ENCODE measurements around the gene ZDHHC11B.
"Not testable (repeated sequence)": the region's sequence is repeated elsewhere in the genome, so short reads cannot be mapped to it uniquely, and the experiment has no call there.

ZDHHC11B gene

DNA sequence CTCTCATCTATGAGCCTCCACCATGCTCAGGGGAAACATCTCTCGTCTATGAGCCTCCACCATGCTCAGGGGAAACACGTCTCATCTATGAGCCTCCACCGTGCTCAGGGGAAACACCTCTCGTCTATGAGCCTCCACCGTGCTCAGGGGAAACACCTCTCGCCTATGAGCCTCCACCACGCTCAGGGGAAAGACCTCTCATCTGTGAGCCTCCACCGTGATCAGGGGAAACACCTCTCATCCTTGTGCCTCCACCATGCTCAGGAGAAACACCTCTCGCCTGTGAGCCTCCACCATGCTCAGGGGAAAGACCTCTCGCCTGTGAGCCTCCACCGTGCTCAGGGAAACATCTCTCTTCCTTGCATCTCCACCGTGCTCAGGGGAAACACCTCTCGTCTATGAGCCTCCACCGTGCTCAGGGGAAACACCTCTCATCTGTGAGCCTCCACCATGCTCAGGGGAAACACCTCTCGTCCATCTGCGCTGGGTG is 30.3 kb downstream of the ZDHHC11B start:
- DNase-seq (ENCODE audit: low read depth in 2 of 2, low spot score in 1 of 2) = not testable (repeated sequence)

DNA sequence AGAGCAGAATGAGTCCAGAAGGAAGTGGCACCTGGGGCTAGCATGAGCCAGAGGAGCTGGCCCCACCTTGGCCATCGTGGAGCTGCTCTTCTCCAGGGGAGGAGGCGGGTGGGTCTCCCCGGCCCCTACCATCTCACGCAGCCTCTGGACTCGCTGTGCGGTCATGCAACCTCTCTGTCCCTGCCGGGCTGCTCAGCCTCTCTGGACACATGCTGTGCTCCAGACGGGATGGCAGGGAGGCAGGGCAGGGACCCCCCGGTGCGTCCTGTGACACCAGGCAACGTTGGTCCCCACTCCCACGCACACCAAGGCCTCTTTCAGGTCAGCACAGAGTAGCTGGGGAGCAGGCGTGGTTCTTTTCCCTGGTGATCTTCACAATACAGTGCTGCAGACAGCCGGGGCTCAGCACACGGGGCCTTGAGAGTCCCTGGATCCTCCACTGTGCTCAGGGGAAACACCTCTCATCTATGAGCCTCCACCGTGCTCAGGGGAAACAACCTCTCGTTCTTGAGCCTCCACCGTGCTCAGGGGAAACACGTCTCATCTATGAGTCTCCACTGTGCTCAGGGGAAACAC is 30.9 kb downstream of the ZDHHC11B start:
- DNase-seq (ENCODE audit: low read depth in 2 of 2, low spot score in 1 of 2) = not testable (repeated sequence)

DNA sequence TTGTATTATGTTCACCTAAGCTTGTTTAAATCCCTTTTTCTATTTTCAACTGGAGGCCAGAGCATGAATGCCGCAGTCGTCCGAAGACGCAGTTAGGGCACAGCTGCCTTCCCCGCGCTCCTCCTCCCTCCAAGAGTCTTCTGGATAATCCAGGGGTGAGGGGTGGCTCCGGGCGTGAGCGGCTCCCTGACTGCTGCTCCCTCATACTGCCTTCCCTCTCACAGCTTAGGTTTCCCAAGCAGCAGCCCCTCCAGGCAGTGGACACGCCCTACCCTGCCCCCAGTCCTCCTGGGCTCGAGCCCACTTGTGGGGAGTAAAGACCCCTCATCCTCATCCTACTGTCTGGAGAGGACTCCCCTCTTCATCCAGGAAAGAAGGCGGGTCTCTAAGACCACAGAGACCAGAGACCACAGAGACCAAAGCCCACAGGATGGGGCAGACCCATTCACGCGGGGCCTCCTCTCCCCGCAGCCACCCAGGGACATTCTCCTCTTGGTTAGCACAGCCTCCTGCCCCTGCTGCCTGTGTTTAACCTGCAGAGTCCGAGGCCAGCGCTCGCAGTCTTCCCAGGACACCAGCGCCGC is 31.9 kb downstream of the ZDHHC11B start:
- not testable (repeated sequence) for DNase-seq (ENCODE audit: low read depth in 2 of 2, low spot score in 1 of 2)

DNA sequence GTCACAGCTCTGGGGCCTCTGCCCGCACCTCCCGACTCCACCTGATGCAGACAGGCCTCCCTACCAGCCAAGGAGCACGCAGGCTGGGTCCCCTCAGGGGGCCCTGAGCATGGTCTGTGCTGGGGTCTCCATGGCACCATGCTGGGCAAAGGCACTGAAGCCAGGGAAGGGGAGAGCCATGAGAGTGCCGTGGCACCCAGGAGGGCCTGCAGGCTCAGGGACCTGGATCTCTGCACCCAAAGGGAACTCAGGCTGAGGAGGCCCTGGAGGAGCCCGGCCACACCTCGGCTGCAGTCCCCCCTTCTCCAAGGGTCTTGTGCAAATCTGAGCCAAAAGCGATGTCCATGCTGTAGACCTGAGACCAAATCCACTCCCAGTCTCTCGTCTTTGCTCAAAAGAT is 32.5 kb downstream of the ZDHHC11B start:
- not testable (repeated sequence) for DNase-seq (ENCODE audit: low read depth in 2 of 2, low spot score in 1 of 2)

DNA sequence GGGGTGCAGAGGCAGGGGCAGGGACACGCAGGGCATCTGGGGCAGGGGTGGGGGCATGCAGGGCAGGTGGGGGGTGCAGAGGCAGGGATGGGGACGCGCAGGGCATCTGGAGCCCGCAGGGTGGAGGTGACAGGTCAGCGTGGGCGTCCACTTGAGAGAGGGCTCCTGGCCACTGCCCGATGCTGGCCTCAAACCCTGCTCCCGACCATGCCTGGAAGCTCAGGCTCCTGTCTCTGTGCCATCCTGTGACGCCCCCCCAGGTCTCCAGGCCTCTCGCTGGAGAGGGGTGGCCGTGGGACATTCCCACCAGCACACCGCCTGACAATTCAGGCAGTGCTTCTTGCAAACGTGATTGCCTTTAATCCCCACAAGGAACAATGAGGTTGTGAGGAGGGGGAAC is 33.0 kb downstream of the ZDHHC11B start:
- DNase-seq (ENCODE audit: low read depth in 2 of 2, low spot score in 1 of 2) = no peak

DNA sequence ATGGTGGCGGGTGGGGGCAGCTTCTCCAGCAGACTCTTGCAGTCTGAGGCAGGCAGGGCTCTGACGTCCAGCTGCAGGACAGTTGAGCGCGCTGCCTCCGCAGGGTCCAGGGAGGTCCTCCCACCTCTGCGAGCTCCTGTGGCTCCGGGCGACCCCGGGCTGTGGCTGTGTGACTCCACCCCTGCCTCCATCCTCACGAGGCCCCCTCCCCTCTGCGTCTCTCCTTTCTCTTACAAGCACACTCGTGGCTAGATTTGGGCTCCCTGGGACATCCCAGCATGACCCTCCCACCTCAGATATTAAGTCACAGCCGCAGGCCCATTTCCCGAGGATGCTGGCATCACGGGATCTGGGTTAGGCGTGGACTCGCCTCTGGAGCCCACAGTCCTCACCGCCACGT is 34.3 kb downstream of the ZDHHC11B start:
- not testable (repeated sequence) for DNase-seq (ENCODE audit: low read depth in 2 of 2, low spot score in 1 of 2)

DNA sequence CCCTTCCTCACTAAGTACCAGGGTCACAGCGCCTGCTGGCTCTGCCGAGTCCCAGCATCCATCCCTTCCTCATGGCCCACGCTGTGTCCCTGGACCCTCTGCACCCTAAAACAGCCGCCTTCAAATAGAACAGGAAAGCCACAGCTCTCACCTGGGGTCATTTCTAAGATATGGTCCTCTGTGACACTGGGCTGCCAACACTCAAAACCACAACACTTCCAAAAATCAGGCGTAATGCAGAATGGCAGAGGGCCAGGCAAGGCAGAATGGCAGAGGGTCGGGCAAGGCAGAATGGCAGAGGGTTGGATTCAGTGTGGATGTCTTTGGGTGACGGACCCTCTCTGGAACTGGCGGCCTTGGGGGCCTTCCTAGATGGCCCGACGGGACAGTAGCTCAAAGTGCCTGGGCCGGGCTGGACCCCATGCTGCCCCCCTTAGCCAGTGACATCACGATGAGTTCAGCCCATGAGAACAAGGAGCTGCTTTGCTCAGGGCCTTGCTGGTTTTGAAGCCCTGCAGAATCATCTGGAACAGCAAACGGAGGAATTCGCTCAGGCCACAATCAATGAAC is 35.3 kb downstream of the ZDHHC11B start:
- DNase-seq (ENCODE audit: low read depth in 2 of 2, low spot score in 1 of 2) = no peak

DNA sequence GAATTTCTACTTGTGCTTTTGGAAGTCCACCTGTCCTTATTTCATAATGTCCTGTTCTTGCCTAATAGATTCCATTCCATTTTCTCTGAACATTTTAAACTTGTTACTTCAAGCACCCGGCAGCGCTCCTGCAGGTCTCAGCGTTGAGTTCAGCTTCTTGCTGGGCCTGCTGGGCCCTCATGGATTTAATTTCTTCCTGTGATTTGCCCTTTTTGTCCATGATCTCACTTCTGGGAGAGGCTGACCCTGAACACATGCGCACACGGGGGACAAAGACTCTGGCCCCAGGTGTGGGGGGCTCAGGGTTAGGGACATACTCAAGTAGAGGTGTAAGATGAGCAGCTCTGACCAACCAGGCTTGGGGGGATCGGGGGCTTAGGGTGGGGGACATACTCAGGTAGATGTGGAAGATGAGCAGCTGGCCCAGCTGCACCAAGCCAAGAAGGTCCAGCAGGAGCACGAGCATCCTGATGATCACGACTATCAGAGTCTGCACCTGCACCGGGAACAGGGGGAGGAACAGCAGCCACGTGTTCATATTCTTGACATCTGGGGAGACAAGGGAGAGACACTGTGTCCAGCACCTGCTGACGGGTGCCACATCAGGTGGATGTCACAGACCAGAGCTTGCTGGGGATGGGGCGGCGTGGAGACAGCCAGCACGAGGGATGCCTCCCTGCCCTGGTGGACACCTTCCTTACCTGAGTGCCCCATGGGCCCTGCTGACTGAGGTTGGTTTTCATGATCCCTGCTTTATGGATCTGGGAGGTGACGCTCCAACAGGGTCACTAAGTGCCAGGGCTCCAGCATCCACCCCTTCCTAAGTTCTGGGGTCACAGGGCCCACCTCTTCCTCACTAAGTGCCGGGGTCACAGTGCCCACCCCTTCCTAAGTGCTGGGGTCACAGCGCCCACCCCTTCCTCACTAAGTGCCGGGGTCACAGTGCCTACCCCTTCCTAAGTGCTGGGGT is 36.2 kb downstream of the ZDHHC11B start:
- not testable (repeated sequence) for DNase-seq (ENCODE audit: low read depth in 2 of 2, low spot score in 1 of 2)

DNA sequence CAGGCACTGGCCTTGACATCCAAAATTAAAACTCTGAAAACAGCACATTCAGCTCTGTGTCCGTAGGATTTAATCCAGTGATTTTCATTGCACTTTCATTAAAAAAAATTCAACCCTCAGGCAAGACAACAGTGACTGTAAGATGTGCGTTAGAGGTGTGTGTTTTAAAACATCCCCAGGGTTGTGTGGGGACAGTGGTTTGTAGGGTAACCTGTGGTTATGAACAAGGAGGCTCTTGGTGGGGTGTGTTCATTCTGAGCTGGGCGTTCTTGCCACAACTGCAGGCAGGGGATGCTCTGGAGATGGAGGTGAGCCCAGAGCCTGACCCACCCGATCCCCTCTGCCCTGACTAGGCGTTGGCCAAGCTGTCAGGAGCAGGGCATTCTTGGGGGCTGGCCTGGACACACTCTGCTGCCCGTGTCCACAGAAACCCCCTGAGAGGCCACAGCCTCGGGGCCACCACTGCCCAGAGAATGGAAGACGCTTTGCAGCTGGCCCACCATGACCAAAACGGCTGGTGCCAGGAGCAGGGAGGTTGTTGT is 37.2 kb downstream of the ZDHHC11B start:
- DNase-seq (ENCODE audit: low read depth in 2 of 2, low spot score in 1 of 2) = not testable (repeated sequence)

DNA sequence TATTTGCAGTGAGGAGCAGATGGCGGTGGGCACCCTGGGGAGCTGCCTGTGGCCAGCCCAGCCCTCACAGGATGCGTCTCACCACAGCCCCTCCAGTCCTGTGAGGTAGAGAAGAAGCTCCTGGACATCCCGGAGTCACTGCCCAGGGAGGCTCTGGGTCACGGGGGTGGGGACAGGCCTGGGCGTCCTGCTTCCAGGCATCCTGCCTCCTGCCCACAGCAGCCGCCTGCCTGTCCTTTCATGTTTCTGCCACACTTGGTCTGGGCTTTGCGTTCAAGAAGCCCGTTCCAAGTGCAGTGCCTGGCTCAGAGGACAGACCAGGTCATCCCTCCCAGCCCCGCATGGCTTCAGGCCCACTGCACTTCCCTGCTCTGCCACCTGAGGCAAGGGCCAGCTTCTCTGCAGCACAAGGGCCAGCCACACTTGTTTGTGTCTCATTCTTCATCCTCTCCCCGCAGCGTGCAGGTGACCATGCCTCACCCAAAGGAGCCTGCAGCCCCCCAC is 38.2 kb downstream of the ZDHHC11B start:
- no peak for DNase-seq (ENCODE audit: low read depth in 2 of 2, low spot score in 1 of 2)

DNA sequence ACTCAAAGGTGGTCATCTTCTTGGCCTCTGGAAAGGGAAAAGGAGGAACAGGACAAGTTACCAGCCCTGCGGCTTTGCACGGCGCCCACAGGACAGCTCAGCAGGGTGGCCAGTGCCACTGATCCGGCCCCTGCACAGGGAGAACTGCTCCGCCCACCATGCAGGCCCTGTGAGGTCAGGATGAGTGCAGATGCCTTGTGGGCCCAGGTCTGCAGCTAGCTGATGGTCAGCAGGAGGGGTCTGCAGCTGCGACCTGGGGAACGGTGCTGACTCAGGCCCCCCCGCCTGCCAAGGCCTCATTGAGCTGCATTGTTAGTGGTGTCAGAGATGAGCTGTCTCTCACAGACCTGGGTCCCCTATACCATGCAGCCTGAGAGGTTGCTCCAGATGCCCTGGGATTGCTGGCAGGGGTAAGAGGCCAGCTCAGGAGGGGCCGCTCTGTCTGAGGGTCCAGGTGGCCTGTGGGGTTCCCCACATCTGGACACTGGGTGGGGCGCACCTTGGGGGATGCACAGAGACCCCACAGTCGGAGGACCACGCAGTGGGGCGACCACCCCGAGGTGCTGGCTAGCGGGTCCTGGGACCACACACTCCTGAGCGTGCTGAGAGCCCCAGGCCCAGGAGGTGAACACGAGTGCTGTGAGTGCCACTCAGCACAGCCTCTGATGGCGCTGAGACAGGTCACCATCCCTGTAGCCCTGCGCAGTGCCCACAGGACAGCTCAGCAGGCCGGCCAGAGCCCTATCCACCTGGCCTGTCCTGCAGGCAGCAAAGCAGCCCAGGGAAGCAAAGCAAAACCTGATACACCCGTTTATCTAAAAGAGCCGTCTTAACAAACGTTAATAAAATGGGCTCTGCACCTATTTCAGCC is 39.0 kb downstream of the ZDHHC11B start:
- not testable (repeated sequence) for DNase-seq (ENCODE audit: low read depth in 2 of 2, low spot score in 1 of 2)

DNA sequence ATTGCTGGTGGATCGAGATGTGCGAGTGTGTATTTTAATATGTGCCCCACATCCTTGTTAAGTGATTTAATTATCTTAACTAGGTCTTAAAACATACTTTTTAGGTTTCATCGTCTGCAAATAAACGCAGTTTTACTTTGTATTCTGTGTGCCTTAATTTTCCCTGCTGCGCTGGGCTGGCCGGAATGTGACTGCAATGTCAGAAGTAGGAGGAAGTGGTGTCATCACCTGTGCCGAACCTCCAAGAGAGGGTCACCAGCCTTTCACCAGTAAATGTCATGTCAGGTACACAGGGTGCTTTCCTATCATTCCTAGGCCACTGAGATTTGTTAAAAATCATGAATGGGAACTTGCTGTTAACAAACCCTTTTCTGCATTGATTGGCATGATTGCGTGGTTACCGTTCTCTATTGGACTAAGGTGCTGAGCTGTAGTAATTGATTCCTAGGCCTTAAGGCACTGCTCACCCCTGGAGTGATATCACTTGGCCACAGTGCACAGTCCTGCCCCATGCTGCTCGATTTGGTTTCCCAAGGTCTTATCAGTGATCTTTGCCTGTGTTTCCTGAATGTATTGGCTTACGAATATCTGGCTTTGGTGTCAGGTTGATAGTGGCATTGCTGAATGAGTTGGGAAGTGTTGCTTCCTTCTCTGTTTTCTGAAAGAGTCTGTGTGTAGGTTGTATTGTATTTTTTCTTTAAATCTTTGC is 40.7 kb downstream of the ZDHHC11B start:
- not testable (repeated sequence) for DNase-seq (ENCODE audit: low read depth in 2 of 2, low spot score in 1 of 2)

DNA sequence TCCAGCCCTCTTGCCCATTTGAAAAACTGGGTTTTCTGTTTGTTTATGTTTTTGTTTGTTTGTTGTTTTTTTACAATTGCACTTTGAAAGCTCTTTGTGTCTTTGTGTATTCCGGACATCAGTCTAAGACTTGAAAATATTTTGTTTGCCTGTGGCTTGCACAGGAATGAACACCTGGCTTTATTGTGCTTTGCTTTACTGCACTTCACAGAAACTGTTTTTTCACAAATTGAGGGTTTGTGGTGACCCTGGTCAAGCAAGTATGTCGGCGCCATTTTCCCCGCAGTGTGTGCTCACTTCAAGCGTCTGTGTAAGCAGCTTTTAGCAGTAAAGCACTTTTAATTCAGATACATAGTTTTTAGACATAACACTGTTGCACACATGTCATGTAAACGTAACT is 42.3 kb downstream of the ZDHHC11B start:
- not testable (repeated sequence) for DNase-seq (ENCODE audit: low read depth in 2 of 2, low spot score in 1 of 2)

DNA sequence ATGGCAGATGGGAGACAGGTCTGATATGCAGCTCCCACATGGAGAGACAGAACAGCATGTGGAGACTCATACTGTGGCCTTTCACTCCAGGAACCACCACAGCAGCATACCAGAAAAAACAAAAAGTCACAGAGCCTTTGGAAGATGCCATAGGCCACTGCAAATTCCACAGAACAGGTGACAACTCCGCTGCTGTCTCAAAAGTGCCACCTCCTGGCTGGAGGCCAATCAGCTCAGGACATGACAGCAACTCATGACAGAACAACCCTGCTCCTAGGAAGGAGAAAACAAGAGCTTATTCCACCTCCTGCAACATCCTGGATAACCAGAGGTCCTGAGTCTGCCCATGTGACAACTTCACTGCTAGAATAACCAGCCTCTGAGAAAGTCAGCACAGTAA is 50.4 kb downstream of the ZDHHC11B start:
- not testable (repeated sequence) for DNase-seq (ENCODE audit: low read depth in 2 of 2, low spot score in 1 of 2)

DNA sequence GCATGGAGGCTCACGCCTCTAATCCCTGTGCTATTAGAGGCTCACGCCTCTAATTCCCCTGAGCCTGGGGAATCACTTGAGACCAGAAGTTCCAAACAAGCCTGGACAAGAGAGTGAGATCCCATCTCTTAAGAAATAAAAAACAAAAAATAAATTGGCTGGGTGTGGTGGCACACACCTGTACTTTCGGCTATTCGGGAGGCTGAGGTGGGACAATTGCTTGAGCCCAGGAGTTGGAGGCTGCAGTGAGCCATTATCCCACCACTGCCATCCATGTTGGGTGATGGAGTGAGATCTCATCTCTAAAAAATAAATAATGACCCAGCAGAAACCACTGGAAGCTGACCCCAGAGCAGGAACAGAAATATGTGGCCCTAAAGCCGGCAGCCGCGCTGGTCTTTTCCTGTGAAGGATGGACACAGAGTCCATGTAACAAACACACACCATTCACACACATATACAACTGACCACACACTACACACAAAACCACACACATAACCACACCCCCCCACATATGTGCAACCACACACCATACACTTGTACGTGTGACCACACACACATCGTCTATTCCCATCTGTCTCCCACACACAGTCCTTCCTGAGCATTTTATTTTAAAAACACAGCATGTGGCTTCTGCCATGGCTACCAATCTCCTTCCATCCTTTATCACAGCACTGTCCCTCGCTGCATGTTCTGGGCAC is 51.6 kb downstream of the ZDHHC11B start:
- DNase-seq (ENCODE audit: low read depth in 2 of 2, low spot score in 1 of 2) = not testable (repeated sequence)

DNA sequence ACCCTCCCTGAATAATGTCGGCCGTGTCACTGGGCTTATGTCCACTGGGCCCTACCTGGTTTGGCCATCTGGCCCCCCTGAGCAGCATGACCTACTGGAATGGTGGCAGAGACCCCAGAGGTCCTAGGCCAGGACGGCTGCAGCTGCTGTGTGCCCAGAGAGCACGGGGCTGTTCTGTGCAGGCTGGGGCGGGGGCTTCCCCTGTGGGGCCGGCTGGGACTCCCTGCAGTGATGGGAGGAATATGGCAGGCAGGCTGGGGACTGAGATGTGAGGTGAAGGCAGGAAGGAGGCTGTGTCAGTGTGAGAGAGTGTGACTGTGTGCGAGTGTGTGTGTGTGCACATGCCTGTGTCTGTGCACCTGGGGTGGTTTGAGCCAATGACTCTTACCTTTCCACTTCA is 55.3 kb downstream of the ZDHHC11B start:
- not testable (repeated sequence) for DNase-seq (ENCODE audit: low read depth in 2 of 2, low spot score in 1 of 2)

DNA sequence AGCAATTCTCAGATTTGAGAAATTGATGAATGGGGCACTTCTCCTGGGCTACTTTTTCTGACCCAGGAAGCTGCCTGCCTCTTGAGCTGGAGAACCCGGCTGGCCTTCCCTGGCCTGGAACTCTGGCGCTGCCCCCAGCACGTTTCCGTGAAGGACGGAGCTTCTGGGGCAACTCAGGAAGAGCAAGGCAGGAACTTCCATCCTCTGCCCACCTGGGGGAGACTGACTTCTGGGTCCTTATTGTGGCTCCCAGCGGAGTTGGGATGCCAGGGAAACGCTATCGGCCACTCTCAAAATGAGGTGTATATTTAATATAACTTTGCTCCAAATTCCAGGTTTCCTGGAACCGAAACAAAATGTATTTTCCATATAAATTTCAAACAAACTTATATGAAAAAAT is 57.4 kb downstream of the ZDHHC11B start:
- DNase-seq (ENCODE audit: low read depth in 2 of 2, low spot score in 1 of 2) = not testable (repeated sequence)

DNA sequence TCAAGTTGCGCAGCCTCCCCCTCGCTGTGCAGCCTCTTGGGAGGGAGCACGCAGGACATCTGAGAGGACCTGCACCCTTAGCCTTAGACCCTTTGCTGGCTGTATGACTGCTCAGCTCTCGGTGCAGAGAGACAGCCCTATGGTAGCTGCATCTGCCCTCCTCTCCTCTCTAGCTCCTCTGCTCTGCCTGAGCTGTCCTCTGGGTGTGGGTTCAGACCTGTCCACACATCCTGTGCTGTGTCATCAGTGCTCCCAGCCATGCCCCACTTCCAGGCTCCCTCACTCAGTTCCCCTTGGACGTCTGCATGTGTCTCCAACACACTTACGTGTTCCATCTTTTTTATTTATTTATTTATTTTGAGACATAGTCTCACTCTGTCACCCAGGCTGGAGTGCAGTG is 60.7 kb downstream of the ZDHHC11B start:
- DNase-seq (ENCODE audit: low read depth in 2 of 2, low spot score in 1 of 2) = not testable (repeated sequence)

DNA sequence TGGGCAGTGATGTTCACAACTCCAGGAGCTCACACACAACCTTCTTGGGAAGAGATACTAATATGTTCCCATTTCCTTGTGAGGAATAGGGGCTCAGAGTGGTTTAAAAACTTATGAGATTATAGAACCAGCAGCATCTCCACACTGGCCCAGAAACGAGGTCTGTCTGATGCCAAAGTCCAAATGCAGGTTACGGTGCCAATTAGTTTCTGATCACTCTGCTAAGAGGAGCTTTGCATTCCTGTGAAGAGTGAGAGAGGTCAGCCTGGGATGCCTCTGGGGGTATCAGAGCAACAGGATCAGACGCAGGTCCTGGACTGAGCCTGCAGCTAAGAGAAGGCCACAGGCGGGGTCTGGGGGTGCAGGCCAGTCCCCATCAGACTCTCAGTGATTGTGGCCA is 61.2 kb downstream of the ZDHHC11B start:
- DNase-seq (ENCODE audit: low read depth in 2 of 2, low spot score in 1 of 2) = not testable (repeated sequence)

All from stimulated activated CD8-positive, alpha-beta memory T cell treated with anti-CD3 and anti-CD28 coated beads, Interleukin-4, amount 100 ng/mL, for 1 hour (primary cell).